GM18861 (cell line): ENCODE measurements around the gene PRKAG2.
A peak's percentile ranks its signal among the peaks of the same experiment; 100 is the strongest.
"Not testable (repeated sequence)": the region's sequence is repeated elsewhere in the genome, so short reads cannot be mapped to it uniquely, and the experiment has no call there.

Experiments
- ATAC-seq: cut with Tn5 transposase; IDR thresholded peaks from one replicate; pipeline ENCODE4 v1.9.1; 2021; ENCODE audit not compliant: unreplicated experiment

The PRKAG2 gene

DNA sequence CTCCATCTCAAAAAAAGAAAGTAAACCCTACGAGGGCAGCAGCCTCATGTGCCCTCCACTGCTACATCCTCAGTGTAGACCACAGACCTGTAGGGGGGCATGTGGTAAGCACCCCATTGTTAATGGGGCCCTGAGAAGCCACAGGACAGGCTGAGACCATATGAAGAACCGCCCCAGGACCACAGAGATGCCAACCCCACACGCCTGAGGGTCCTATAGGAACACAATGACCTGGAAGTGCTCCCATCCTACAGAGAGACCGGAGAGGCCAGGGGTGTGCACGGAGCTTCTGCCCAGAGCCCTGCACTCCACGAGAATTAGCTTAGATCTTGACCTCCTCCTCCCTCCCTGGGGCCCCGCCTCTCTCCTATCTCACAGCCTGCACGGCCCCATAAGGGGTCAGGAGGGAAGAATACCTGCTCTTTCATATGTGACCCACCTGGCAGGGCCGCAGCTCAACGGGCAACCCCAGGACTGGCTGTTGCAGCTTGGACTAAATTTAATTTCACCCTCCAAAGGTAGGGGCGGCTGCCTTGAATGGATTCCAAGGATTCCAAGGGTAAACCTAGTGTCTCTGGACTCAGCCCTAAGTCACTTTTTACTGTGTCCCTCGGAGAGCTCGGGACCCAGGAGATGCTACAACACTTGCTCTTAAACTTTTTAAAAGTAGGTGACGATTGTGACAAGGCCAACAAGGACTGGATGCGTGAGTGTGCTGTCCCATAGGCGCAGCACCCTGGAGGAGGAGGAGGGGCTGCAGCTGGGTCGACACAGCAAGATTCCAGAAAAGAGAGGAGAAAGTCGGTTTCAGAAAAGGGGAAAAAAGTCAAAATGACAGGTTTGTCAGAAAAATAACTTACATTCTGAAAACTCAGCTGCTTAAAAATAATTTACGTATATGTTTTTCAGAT, 24.2 kb downstream of the PRKAG2 start:
- no peak for ATAC-seq

DNA sequence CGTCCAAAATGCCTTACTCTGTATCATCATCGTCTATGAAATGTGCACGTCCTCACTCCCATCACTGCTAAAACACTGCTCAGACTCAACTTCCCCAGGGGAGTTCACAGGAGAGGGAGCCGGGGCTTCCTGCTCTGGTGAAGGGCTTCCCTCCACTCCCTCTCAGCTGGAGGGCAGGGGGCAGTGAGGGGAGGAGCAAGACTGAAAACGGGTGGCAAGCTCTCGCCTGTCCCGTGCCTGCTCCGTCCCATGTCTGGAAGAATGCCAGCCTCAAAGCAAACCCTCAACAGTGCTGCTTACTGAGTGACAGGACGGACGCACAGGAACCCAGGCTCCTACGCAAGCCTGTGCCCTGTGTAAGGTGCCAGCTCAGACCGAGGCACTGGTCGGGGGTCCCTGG, 25.1 kb downstream of the PRKAG2 start:
- ATAC-seq = peak; percentile 25

DNA sequence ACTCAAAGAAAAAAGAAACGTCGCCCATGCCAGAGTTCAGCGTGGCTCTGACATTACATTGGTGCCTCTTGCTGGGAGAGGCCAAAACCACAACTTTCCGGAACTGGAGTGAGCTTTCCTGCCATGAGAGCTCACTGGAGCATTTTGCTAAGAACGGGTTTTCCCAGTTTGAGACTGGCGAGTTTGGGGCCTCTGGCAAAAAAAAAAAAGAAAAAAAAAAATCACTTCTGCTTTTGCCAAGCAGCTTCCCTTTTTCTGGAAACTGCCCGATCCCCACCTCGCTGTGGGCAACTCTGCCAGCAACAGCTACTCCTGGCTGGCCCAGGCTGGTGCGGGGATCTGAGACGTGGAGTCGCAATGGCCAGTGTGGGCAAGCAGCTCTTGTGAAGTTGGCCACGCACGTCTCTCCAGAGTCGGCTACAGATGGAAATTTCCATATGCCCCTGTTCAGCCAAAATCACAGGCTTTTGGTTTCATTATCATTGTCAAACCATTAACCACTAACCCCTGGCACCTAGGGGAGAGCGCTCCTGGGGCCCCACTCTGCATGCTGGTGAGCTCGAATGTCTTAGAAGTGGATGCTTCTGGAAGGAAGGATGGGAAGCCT, 25.7 kb downstream of the PRKAG2 start:
- peak; percentile 54 for ATAC-seq

DNA sequence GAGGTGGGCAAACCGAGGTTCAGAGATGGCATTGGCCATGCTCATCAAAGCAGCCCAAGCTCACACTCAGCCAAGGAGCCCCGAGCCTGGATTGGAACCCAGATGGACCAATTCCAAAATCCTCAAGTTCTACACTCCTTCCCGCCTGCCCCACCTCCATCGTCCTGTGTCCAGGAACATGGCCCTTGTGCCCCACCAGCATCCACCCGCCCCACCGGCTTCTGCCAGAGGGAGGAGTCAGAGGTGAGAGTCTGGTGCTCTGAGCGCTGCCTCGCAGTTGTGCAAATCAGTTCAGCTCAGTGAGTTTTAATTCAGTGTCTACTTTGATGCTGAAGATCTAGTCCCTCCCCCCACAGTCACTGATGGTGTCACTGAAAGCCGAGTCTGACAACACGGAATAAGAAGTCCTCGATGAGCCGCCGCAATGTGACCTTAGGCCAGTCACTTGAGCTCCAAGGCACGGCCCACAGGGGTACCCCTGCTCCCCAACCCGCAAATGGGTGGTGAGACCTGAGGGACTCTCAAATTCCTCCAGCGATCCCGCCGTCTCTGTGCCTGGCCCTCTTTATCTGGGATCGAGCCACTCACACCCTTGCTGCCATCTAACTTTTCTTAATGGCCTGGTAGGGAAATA, 26.3 kb downstream of the PRKAG2 start:
- ATAC-seq = no peak

DNA sequence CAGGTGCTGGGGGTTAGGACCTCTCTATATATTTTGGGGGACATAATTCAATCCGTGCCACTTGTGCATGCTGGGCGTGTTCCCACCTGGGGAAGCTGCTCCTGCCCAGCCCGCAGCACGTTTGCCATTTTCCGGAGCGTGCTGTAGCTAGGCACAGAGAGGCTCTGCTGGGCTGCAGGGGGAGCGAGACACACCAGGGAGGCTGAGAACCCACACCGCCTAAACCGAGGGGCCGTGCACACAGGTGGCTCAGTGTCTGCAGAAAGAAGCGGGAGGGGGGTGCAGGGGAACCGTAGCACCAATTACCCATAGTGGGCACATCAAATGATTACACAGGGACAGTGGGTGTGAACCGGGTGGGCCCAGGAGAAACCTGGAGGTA, 27.0 kb downstream of the PRKAG2 start:
- no peak for ATAC-seq

DNA sequence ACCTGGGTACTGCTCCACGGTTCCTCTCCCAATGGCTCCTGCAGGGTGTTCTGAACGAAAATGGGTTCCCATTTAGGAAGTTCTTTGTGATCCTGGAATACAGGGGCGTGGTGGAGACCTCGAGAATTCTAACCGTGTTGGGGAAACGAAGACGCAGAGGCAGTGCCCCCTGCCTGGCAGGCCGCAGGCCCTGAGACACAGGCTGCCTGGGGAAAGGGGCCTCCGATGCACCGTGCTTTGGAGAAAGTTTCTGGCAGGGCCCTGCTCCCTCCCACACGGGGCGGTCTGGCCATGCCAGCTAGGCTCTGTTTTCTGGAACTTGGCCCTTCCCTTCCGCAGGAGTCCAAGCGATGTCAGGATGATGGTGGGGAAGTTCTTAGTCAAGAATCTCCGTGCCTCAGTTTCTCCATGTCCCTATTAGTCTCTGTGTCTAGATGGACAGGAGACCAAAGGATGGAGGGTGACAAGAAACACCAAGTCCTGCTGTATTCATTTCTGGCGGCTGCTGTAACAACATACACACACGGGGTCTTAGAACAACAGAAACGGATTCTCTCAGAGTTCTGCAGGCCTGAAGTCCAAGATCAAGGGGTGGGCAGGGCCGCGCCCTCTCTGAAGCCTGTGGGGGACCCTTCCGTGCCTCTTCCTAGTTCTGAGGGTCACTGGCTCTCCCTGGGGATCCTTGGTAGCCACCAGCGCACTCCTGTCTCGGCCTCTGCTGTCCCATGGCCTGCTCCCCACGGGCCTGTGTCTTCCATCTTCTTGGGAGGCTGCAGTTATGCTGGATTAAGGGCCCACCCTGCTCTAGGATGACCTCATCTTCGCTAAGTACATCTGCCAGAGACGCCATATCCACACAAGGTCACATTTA, 27.7 kb downstream of the PRKAG2 start:
- ATAC-seq = no peak

DNA sequence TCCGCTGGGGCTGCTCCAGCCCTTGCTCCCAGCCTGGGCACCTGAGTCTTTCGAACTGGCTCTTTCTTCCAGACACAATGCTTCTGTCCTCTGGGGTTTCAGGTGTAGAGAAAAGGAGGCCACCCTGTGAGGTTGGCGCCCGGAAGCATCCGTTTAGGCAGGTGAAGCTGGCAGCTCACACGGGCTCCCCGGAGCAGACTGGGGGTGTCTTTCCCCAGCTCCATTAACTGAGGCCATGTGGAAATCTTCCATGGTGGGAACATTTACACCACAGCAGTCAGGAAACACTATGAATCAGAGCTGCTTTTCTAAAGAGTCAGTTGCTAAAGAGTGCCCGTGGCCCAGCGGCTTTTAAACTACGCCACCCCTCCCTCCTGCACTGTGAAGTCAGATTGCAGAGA, 29.2 kb downstream of the PRKAG2 start:
- ATAC-seq = no peak

DNA sequence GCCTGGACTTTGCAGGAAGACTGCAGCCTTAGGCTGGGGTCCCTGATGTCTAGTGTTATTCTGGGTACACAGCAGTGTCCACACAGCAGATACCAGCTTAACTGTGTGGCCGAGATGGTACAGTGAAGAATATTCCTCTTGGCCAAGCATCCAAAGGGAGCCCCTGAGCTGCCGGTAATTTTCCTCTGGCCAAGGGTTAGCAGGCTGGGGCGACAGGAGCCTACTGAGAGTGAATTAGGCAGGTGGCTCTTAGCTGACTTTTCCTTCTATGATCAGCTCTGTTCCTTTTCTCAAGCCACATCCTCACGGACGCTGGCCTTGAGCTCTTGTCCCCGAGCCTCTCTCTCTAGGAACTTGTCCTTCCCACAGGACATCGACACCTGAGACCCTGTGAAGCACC, 29.8 kb downstream of the PRKAG2 start:
- ATAC-seq = no peak

DNA sequence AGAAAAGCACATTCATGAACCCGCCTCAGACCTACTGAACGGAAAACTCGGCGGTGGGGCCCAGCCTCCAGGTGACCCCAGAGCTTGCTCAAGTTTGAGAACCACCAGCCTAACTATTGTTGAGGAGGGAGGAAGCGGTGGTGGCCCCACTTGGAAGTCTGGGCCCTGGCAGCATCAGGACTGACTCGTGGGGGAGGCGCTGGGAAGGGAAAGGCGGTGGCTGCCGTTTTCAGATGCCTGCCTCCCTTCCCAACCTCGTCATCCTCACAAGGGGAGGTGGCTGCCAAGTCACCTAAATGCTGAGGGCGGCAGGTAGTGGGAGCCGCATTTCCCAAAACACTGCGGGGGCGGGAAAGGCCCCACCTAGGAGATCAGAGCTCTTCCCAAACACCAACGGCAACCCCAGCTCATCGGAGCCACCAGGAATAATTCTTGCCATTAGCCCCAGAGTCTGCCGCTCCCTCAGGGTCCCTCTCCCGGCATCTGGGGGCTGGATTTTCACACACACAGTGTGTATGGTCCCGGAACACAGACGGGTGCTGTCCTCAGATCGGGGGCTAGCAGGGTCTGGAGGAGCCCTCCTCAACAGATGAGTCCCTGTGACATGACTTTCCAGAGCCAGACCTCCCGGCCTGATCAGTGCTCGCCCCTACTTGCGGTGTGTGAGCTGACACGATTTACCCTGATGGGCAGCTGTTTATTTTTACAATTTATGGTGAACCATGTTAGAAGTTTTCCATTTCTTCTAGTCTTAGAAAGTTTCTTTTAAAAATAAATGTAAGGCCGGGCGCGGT, 31.3 kb downstream of the PRKAG2 start:
- ATAC-seq = no peak

DNA sequence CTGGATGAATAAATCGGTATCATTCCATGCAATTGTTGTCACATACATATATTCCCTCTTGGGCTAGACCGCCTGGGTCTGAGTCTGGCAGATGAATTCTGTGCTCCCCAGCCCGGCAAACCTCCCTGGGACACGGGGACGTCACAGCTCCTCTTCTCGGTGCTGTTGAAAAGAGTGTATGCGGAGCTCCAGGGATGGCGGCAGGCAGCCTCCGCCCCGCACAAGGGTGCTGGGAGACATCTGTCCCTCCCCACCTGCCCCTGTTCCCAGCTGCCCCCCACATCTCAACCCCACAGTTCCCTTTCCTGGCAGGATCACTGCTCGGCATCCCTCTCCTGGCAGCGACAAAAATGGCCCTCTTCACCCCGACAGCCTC, 32.1 kb downstream of the PRKAG2 start:
- ATAC-seq = no peak

DNA sequence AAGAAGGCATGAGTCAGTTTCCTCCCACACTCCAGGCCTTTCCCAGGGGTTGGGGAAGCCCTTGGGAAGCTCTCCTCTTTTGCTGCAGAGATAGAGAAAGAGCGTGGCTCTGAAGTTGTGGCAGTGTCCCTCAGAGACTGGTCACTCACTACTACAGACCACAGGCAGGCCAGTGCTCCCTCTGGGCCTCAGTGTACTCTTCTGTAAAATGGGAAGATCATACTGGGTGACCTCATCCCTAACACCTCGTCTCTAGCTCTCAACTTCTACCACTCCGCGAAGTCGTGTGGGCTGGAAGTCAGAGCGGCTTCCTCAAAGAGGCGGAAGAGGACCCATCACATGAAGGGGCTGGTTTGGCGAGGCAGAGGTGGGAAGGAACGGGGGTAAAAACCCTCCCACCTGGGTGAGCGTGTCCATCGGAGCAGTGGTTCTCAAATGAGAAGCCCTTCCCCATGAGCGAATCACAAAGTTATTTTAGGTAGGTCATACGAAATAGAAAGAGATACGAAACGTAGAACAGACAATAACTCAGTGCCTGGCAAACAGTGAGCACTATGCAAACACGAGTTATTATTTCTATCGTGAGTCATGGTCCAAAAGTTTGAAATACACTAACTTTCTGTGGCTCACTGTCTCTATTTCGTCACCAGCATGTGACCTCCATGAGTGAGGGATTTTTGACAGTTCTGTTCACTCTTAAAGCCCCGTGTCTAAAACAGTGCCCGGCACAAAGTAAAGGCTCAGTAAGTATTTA, 32.7 kb downstream of the PRKAG2 start:
- no peak for ATAC-seq

DNA sequence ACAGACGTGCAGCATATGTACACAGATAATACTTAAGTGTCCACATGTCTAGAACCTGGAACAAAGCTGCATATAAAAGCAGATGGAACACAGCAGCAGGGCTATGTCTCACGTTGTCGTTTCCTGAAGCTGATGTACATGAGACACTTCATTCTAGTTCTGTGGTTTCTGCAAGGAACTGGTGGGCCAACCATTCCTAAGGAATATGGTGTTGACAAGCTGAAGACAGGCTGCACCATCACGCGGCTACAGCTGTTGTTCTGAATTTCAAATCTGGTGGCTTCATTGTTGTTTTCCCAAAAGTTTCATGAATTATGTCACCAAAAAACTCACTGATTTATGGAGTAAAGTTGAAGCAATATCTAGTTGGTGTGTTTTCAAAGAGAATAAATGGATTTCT, 33.7 kb downstream of the PRKAG2 start:
- ATAC-seq = no peak

DNA sequence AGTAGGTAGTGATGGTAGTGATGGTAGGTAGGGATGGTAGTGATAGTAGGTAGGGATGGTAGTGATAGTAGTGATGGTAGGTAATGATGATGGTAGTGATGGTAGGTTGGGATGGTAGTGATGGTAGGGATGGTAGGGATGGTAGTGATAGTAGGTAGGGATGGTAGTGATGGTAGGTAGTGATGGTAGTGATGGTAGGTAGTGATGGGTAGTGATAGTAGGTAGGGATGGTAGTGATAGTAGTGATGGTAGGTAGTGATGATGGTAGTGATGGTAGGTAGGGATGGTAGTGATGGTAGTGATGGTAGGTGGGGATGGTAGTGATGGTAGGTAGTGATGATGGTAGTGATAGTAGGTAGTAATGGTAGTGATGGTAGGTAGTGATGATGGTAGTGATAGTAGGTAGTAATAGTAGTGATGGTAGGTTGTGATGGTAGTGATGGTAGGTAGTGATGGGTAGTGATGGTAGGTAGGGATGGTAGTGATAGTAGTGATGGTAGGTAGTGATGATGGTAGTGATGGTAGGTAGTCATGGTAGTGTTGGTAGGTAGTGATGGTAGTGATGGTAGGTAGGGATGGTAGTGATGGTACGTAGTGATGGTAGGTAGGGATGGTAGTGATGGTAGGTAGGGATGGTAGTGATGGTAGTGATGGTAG, 35.4 kb downstream of the PRKAG2 start:
- ATAC-seq = not testable (repeated sequence)

DNA sequence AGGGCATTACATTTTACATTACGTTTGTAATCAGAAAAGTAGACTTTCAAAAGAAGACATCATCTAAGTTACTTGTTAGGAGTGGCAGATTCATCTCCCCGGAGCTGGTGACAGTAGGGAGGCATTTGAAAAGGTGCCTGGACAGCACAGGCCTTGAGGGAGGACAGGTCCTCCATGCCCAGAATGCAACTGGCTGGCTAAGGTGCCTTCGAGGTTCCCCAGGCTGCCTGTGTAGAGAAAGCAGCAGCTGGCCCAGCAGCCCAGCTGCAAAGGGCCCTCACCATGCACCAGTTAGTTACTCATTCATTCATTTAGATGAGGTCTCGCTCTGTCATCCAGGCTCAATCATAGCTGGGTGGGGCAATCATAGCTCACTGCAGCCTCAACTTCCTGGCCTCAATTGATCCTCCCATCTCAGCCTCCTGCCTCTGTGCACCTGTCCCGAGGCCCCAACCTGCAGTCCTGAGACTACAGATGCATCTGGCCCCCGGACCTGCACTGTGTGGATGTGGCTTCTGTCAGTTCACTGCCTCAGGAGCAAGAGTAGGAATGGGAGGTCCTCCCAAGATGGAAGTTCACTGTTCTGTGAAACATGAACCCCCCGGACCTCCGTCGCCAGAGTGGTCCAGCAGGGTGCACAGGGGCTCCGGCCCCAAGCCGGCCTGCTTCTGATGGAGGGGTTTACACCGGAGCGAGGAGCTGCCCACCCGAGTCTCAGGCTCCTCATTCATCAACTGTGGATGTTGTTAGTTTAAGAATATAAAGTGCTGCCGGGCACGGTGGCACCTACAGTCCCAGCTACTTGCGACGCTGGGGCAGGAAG, 36.6 kb downstream of the PRKAG2 start:
- no peak for ATAC-seq

DNA sequence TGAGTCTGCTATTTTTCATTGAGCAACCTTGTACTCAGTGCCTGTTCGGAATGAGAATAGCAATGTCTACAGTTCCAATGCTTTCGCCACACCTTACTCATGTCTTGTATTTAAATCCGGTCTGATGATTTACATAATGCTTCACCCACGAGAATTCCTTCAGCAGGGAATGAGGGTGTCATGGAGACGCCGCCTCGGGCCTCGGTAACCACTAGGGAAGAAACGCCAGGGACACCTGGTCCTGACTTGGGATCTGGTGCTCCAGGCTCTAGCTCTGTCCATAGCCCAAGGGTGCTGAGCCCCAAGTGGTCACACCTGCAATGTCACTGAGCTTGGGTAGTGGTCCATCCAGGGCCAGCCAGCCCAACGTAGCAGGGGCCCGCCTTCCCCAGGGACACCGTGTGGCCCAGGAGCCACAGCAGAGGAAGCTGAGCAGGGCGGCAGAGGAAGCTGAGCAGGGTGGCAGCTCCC, 37.4 kb downstream of the PRKAG2 start:
- ATAC-seq = no peak

DNA sequence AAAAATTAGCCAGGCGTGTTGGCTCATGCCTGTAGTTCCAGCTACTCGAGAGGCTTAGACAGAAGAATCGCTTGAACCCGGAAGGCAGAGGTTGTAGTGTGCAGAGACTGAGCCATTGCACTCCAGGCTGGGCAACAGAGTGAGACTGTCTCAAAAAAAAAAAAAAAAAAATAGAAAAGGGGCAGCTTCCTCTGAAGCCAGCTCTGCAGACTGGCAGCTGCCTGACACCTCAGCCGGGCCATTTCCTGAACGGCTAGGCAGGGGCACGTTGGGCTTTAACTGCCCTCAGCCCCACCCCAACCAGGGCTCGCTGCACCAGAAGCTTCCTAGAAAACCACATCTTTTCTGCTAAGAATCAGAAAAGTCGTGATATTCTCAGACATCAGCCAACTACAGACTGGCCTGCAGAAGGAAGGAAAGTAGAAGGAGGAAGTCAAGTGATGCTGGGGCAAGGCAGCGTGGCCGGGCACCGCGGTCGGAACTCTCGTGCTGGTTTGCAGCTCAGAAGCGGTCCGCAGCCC, 38.0 kb downstream of the PRKAG2 start:
- peak; percentile 50 for ATAC-seq

DNA sequence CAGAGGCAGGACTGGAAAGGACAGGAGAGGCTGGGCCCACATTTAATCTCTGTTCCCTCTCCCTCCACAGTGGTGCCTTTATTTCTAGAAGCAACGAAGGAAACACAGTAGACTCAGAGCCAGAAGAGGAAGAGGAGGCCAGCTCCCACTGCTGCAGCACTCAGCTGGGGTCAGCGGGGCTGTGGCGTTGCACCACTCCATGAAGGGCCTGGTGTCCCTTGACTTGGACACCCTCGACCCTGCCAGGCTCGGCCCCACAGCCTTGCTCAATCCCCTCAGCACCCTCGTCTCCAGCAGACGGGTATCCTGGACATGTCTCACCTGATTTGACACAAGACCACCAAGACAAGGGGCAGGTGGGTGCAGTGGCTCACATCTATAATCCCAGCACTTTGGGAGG, 38.8 kb downstream of the PRKAG2 start:
- ATAC-seq = no peak
